Measurements from ENCODE around the gene TMEM72.

DNA sequence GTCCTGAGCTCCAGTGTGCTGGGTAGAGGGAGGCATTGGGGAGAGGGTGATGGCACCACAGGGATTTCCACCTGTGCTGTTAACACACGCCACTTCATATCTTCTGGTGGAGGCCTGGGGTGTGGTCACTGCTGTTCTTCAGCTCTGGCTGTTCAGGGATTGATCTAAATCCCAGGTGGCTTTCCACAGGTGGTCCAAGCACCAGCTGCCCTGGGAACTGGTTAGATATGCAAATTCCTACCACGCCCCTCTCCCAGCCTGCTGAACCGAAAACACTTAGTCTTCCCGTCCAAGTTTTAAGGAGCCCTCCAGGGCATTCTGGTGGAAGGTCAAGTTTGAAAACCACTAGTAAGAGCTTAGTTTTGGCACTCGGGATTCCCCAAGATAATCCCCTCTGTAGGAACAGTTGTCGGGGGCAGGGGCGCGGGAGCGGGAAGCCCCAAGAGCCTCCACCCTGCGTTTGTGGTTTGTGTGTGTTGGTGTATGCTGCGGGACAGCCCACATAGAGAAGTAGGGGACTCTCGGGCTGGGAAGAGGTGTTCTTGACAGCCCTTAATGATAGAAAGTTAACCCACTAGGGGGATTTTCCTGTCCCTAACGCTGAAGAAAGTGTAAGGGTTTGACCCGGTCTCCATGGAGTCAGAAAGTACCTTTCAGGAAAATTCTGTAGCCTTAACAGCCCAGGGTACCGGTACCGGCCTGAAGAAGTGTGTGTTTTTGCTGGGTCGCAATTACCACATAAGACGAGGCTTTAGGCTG lies 62.4 kb downstream of the TMEM72 start:
- TF ChIP-seq POLR2AphosphoS5 (IDR thresholded peaks at IDR 0.05; ENCODE audit: borderline replicate concordance, low read depth, low read length) = no peak
- no peak for TF ChIP-seq FOXP2 (optimal IDR thresholded peaks at IDR 0.05; ENCODE audit: control extremely low read depth, extremely low read length, insufficient read depth)
